OCI-LY1 (cell line): ENCODE data around the gene COA1.
"Not testable (repeated sequence)": the region's sequence is repeated elsewhere in the genome, so short reads cannot be mapped to it uniquely, and the experiment has no call there.

Source experiments
- CTCF ChIP-seq: fragments of 200-600 bp; sonication (generic), shearing (Covaris generic); IDR thresholded peaks from 2 replicates; pipeline ENCODE4 v1.5.1; 2017; ENCODE audit warnings: mild to moderate bottlenecking, antibody characterized with exemption, low read length, moderate library complexity, mixed read lengths
- EZH2 ChIP-seq: fragments of 200-600 bp; sonication (generic), shearing (Covaris generic); IDR thresholded peaks from 2 replicates; pipeline ENCODE4 v1.8.0; 2017; ENCODE audit warnings: borderline replicate concordance, mixed run types, mild to moderate bottlenecking, antibody characterized with exemption, low read length, moderate library complexity, mixed read lengths

DNA sequence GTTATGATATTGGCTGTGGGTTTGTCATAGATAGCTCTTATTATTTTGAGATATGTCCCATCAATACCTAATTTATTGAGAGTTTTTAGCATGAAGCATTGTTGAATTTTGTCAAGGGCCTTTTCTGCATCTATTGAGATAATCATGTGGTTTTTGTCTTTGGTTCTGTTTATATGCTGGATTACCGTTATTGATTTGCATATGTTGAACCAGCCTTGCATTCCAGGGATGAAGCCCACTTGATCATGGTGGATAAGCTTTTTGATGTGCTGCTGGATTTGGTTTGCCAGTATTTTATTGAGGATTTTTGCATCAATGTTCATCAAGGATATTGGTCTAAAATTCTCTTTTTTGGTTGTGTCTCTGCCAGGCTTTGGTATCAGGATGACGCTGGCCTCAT is 45.9 kb upstream of the COA1 start:
- not testable (repeated sequence) for TF ChIP-seq CTCF, EZH2
